ENCODE results near the gene ADSS1. TPM values are rescaled to one million over a fixed set of nuclear protein-coding genes. Genes with fewer than 3 reads are reported as not detected.

Gene ADSS1
- total RNA-seq, 1 donor from 2014 or later: 2.4 TPM

- no peak overlapping the region for H3K4me3 Mint-ChIP-seq (ENCODE audit: low read depth)
- DNase-seq (ENCODE audit: low spot score): no peak
- no peaks in the 10 kb centered on the region for H3K27me3 Mint-ChIP-seq (ENCODE audit: low read depth)
- intact Hi-C loops (cut with micrococcal nuclease): no loop called here
- no peaks in the 10 kb centered on the region for H3K4me1 Mint-ChIP-seq (ENCODE audit: low read depth)
- H3K9me3 Mint-ChIP-seq: no peaks in the 10 kb centered on the region
- no peaks in the 10 kb centered on the region for H3K36me3 Mint-ChIP-seq (ENCODE audit: low read depth)
- no peak overlapping the region for H3K27ac Mint-ChIP-seq
Observed at GRCh38 chr14:104739546-104740516, 15.8 kb downstream of the ADSS1 start.

- no peak for DNase-seq (ENCODE audit: low spot score)
- Mint-ChIP-seq H3K9me3 (no peaks in the 10 kb centered on the region), H3K4me3 (ENCODE audit: low read depth) (no peak overlapping the region), H3K27ac (no peak overlapping the region), H3K4me1 (ENCODE audit: low read depth) (peaks cover 5% of the 10 kb centered on the region), H3K36me3 (ENCODE audit: low read depth) (no peaks in the 10 kb centered on the region), H3K27me3 (ENCODE audit: low read depth) (no peaks in the 10 kb centered on the region)
- intact Hi-C loops (cut with micrococcal nuclease): no loop called here
Observed at GRCh38 chr14:104741108-104741802, 17.2 kb downstream of the ADSS1 start.

- no peaks in the 10 kb centered on the region for H3K36me3 Mint-ChIP-seq (ENCODE audit: low read depth)
- H3K4me3 Mint-ChIP-seq (ENCODE audit: low read depth): no peak overlapping the region
- no peaks in the 10 kb centered on the region for H3K27me3 Mint-ChIP-seq (ENCODE audit: low read depth)
- DNase-seq (ENCODE audit: low spot score): no peak
- H3K4me1 Mint-ChIP-seq (ENCODE audit: low read depth): peaks cover 5% of the 10 kb centered on the region
- H3K27ac Mint-ChIP-seq: no peak overlapping the region
- intact Hi-C loops (cut with micrococcal nuclease): no loop called here
- H3K9me3 Mint-ChIP-seq: no peaks in the 10 kb centered on the region
Observed at GRCh38 chr14:104741803-104742251, 17.8 kb downstream of the ADSS1 start.

- DNase-seq (ENCODE audit: low spot score): no peak
- Mint-ChIP-seq H3K27me3 (ENCODE audit: low read depth) (no peaks in the 10 kb centered on the region), H3K27ac (no peak overlapping the region), H3K4me1 (ENCODE audit: low read depth) (peaks cover 5% of the 10 kb centered on the region), H3K36me3 (ENCODE audit: low read depth) (no peaks in the 10 kb centered on the region), H3K4me3 (ENCODE audit: low read depth) (no peak overlapping the region), H3K9me3 (no peaks in the 10 kb centered on the region)
- intact Hi-C loops (cut with micrococcal nuclease): no loop called here
Observed at GRCh38 chr14:104742586-104743455, 18.8 kb downstream of the ADSS1 start.

- H3K9me3 Mint-ChIP-seq: no peaks in the 10 kb centered on the region
- no peaks in the 10 kb centered on the region for H3K36me3 Mint-ChIP-seq (ENCODE audit: low read depth)
- H3K4me3 Mint-ChIP-seq (ENCODE audit: low read depth): no peak overlapping the region
- no peaks in the 10 kb centered on the region for H3K27me3 Mint-ChIP-seq (ENCODE audit: low read depth)
- H3K4me1 Mint-ChIP-seq (ENCODE audit: low read depth): peaks cover 5% of the 10 kb centered on the region
- H3K27ac Mint-ChIP-seq: no peak overlapping the region
- intact Hi-C loops (cut with micrococcal nuclease): no loop called here
- no peak for DNase-seq (ENCODE audit: low spot score)
Observed at GRCh38 chr14:104743461-104744380, 19.7 kb downstream of the ADSS1 start.

GRCh38 chr14:104744484-104744883, 20.5 kb downstream of the ADSS1 start:
- DNase-seq (ENCODE audit: low spot score): no peak
- Mint-ChIP-seq H3K4me3 (ENCODE audit: low read depth) (no peak overlapping the region), H3K27ac (no peak overlapping the region), H3K36me3 (ENCODE audit: low read depth) (no peaks in the 10 kb centered on the region), H3K4me1 (ENCODE audit: low read depth) (peaks cover 5% of the 10 kb centered on the region), H3K9me3 (no peaks in the 10 kb centered on the region), H3K27me3 (ENCODE audit: low read depth) (no peaks in the 10 kb centered on the region)
- intact Hi-C loops (cut with micrococcal nuclease): no loop called here

- no peaks in the 10 kb centered on the region for H3K36me3 Mint-ChIP-seq (ENCODE audit: low read depth)
- no peak overlapping the region for H3K4me3 Mint-ChIP-seq (ENCODE audit: low read depth)
- no peaks in the 10 kb centered on the region for H3K9me3 Mint-ChIP-seq
- H3K4me1 Mint-ChIP-seq (ENCODE audit: low read depth): peaks cover 5% of the 10 kb centered on the region
- H3K27ac Mint-ChIP-seq: no peak overlapping the region
- no peaks in the 10 kb centered on the region for H3K27me3 Mint-ChIP-seq (ENCODE audit: low read depth)
- intact Hi-C loops (cut with micrococcal nuclease): no loop called here
- no peak for DNase-seq (ENCODE audit: low spot score)
Observed at GRCh38 chr14:104745431-104745830, 21.4 kb downstream of the ADSS1 start.

GRCh38 chr14:104746071-104746545, 22.1 kb downstream of the ADSS1 start:
- Mint-ChIP-seq H3K36me3 (ENCODE audit: low read depth) (no peaks in the 10 kb centered on the region), H3K4me1 (ENCODE audit: low read depth) (peaks cover 5% of the 10 kb centered on the region), H3K27me3 (ENCODE audit: low read depth) (no peaks in the 10 kb centered on the region), H3K4me3 (ENCODE audit: low read depth) (no peak overlapping the region), H3K27ac (no peak overlapping the region), H3K9me3 (no peaks in the 10 kb centered on the region)
- intact Hi-C loops (cut with micrococcal nuclease): no loop called here
- no peak for DNase-seq (ENCODE audit: low spot score)

- Mint-ChIP-seq H3K36me3 (ENCODE audit: low read depth) (no peaks in the 10 kb centered on the region), H3K27me3 (ENCODE audit: low read depth) (no peaks in the 10 kb centered on the region), H3K9me3 (no peaks in the 10 kb centered on the region), H3K4me3 (ENCODE audit: low read depth) (no peak overlapping the region), H3K27ac (no peak overlapping the region), H3K4me1 (ENCODE audit: low read depth) (peaks cover 5% of the 10 kb centered on the region)
- intact Hi-C loops (cut with micrococcal nuclease): no loop called here
- DNase-seq (ENCODE audit: low spot score): no peak
Observed at GRCh38 chr14:104746934-104747481, 23.0 kb downstream of the ADSS1 start.

- Mint-ChIP-seq H3K27ac (no peak overlapping the region), H3K4me3 (ENCODE audit: low read depth) (no peak overlapping the region), H3K36me3 (ENCODE audit: low read depth) (peaks cover under 1% of the 10 kb centered on the region), H3K9me3 (no peaks in the 10 kb centered on the region), H3K27me3 (ENCODE audit: low read depth) (no peaks in the 10 kb centered on the region), H3K4me1 (ENCODE audit: low read depth) (peaks cover 5% of the 10 kb centered on the region)
- intact Hi-C loops (cut with micrococcal nuclease): no loop called here
- DNase-seq (ENCODE audit: low spot score): no peak
Observed at GRCh38 chr14:104747876-104748275, 23.8 kb downstream of the ADSS1 start.

- Mint-ChIP-seq H3K27me3 (ENCODE audit: low read depth) (no peaks in the 10 kb centered on the region), H3K36me3 (ENCODE audit: low read depth) (peaks cover 8% of the 10 kb centered on the region), H3K9me3 (no peaks in the 10 kb centered on the region), H3K4me3 (ENCODE audit: low read depth) (no peak overlapping the region), H3K27ac (no peak overlapping the region), H3K4me1 (ENCODE audit: low read depth) (peaks cover 12% of the 10 kb centered on the region)
- DNase-seq (ENCODE audit: low spot score): no peak
- intact Hi-C loops (cut with micrococcal nuclease): no loop called here
Observed at GRCh38 chr14:104749111-104749649, 25.2 kb downstream of the ADSS1 start.
